SK-N-SH treated with all-trans-retinoic acid at 6 μM for 48 hours (cell line): ENCODE measurements around the gene MED8.

Experiments used
- ARNTL ChIP-seq: fragments of 450-650 bp; formaldehyde crosslinking; IDR thresholded peaks from 2 replicates; pipeline ENCODE4 v1.5.0; 2020; ENCODE audit warnings: low read depth, mild to moderate bottlenecking, moderate library complexity, borderline replicate concordance
- BACH2 ChIP-seq: fragments of 250-450 bp; sonication (Bioruptor Pico); IDR thresholded peaks from 2 replicates; pipeline ENCODE4 v1.9.0; 2021; ENCODE audit warnings: mild to moderate bottlenecking, borderline replicate concordance
- CSDC2 ChIP-seq: fragments of 250-450 bp; sonication (Bioruptor Pico); IDR thresholded peaks from 2 replicates; pipeline ENCODE4 v1.5.0; 2020; ENCODE audit warnings: mild to moderate bottlenecking, moderate library complexity
- CSRNP3 ChIP-seq: fragments of 250-450 bp; sonication (Bioruptor Pico); IDR thresholded peaks from 2 replicates; pipeline ENCODE4 v1.5.1; 2021; ENCODE audit warnings: mild to moderate bottlenecking, moderate library complexity
- ESRRG ChIP-seq: fragments of 250-450 bp; sonication (Bioruptor Pico); IDR thresholded peaks from 2 replicates; pipeline ENCODE4 v1.6.1; 2021; ENCODE audit warnings: mild to moderate bottlenecking
- OSR1 ChIP-seq: fragments of 250-450 bp; sonication (Bioruptor Pico); IDR thresholded peaks from 2 replicates; pipeline ENCODE4 v1.8.0; 2022; ENCODE audit warnings: moderate library complexity, mild to moderate bottlenecking, inconsistent platforms
- PATZ1 ChIP-seq: fragments of 250-450 bp; sonication (Bioruptor Pico); IDR thresholded peaks from 2 replicates; pipeline ENCODE4 v1.8.0; 2020; ENCODE audit warnings: mild to moderate bottlenecking, moderate library complexity, borderline replicate concordance
- PPARA ChIP-seq: fragments of 250-450 bp; sonication (Bioruptor Pico); IDR thresholded peaks from 2 replicates; pipeline ENCODE4 v1.5.0; 2020; ENCODE audit warnings: mild to moderate bottlenecking, borderline replicate concordance
- TSHZ2 ChIP-seq: fragments of 250-450 bp; sonication (Bioruptor Pico); IDR thresholded peaks from 2 replicates; pipeline ENCODE4 v1.5.0; 2020; ENCODE audit warnings: mild to moderate bottlenecking, moderate library complexity
- ZFP3 ChIP-seq: fragments of 250-450 bp; sonication (Bioruptor Pico); IDR thresholded peaks from 2 replicates; pipeline ENCODE4 v1.5.0; 2020; ENCODE audit warnings: mild to moderate bottlenecking, moderate library complexity
- ZFP30 ChIP-seq: fragments of 450-650 bp; formaldehyde crosslinking; IDR thresholded peaks from 2 replicates; pipeline ENCODE4 v1.5.0; 2022; ENCODE audit warnings: mild to moderate bottlenecking, moderate library complexity
- ZNF565 ChIP-seq: fragments of 450-650 bp; formaldehyde crosslinking; conservative IDR thresholded peaks from 2 replicates; pipeline ENCODE4 v1.5.0; 2020; ENCODE audit warnings: low read depth, mild to moderate bottlenecking, moderate library complexity
- ZNF8 ChIP-seq: fragments of 450-650 bp; formaldehyde crosslinking; IDR thresholded peaks from 2 replicates; pipeline ENCODE4 v1.5.0; 2020; ENCODE audit warnings: mild to moderate bottlenecking, moderate library complexity

- TF ChIP-seq ZNF565 (CRISPR knock-in tag) (no peak), OSR1 (CRISPR knock-in tag) (no peak), ZFP3 (no peak), PPARA (CRISPR knock-in tag) (no peak), BACH2 (CRISPR knock-in tag) (no peak), ARNTL (CRISPR knock-in tag) (no peak), CSDC2 (CRISPR knock-in tag) (no peak), TSHZ2 (no peak), ZNF8 (CRISPR knock-in tag) (no peak), ESRRG (no peak), CSRNP3 (CRISPR knock-in tag) (no peak), PATZ1 (CRISPR knock-in tag) (no peak), ZFP30 (CRISPR knock-in tag) (no peak)
These were observed 49.5 kb upstream of the MED8 start for GRCh38 chr1:43438953-43439581.
